ENCODE data around the gene SRSF1. TPM values are rescaled to one million over a fixed set of nuclear protein-coding genes. Genes with fewer than 3 reads are reported as not detected.
A peak's percentile ranks its signal among the peaks of the same experiment; 100 is the strongest.

Gene SRSF1
- total RNA-seq, 1 experiment from 2014 or later: 462 TPM

DNA sequence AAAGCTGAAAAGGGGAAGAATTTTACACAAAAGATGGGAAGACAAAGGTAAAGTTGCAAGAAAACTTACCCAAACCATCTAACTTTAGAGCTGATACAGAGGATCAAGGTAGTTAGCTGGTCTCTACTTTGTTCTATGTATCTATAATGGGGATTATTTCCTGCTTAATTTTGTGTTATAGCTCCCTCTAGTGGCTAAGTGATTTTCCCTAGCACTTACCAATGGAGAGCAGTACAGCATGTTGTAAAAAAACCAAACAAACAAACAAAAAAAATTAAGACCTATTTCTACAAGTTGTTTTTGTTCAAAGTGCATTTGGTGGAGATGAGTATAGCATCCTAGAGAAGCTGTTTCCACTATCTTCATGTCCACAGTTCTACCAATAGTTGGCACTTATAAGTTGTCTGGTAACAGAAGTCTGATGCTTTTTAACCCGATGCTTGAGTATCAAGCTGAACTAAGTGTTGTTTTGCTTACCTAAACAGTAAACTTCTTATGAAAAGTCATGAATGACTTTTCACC is 7.5 kb downstream of the SRSF1 start:
- H2BK5ac ChIP-seq (ENCODE audit: insufficient read length, low read length): no peak overlapping the region
- Mint-ChIP-seq H3K9me3 (no peaks in the 10 kb centered on the region), H3K4me1 (peaks cover 22 to 28% of the 10 kb centered on the region in 2 experiments), H3K27ac (peak overlapping the region in 2 of 3 experiments; percentile 61 to 70; a peak in 1 of 7 replicates), H3K36me3 (ENCODE audit: insufficient read depth in 1 of 3, low read depth in 3 of 3) (peaks cover 23 to 70% (median 50%) of the 10 kb centered on the region in 3 experiments), H3K4me3 (no peak overlapping the region), H3K27me3 (ENCODE audit: low read depth) (no peaks in the 10 kb centered on the region)
- TF ChIP-seq, protein P1, sequence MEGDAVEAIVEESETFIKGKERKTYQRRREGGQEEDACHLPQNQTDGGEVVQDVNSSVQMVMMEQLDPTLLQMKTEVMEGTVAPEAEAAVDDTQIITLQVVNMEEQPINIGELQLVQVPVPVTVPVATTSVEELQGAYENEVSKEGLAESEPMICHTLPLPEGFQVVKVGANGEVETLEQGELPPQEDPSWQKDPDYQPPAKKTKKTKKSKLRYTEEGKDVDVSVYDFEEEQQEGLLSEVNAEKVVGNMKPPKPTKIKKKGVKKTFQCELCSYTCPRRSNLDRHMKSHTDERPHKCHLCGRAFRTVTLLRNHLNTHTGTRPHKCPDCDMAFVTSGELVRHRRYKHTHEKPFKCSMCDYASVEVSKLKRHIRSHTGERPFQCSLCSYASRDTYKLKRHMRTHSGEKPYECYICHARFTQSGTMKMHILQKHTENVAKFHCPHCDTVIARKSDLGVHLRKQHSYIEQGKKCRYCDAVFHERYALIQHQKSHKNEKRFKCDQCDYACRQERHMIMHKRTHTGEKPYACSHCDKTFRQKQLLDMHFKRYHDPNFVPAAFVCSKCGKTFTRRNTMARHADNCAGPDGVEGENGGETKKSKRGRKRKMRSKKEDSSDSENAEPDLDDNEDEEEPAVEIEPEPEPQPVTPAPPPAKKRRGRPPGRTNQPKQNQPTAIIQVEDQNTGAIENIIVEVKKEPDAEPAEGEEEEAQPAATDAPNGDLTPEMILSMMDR (conservative IDR thresholded peaks at IDR 0.05): peak; percentile 92
- H3K23me2 ChIP-seq (ENCODE audit: insufficient read length, low read depth, low read length, poor library complexity, severe bottlenecking): no peaks in the 10 kb centered on the region
- no peak overlapping the region for H2BK12ac ChIP-seq (ENCODE audit: insufficient read length, low read depth, low read length)
- no peaks in the 10 kb centered on the region for H3K79me1 ChIP-seq (ENCODE audit: insufficient read depth, low read depth, low read length, poor library complexity, severe bottlenecking)
- H3K18ac ChIP-seq (ENCODE audit: insufficient read length, low read depth, low read length): no peak overlapping the region
- H3K14ac ChIP-seq (ENCODE audit: insufficient read depth, low read length): no peak overlapping the region
- no peak overlapping the region for H3K27ac ChIP-seq (ENCODE audit: insufficient read length, low read depth, low read length)
- H3K9ac ChIP-seq (ENCODE audit: extremely low read depth, insufficient read length, low read length): no peak overlapping the region
- no peak overlapping the region for H4K5ac ChIP-seq (ENCODE audit: insufficient read length, low read depth, low read length)
- DNase-seq: no peak
- no peaks in the 10 kb centered on the region for H3K4me1 ChIP-seq (ENCODE audit: insufficient read depth, low read length)
- no peak overlapping the region for H2BK120ac ChIP-seq (ENCODE audit: low read depth, low read length, poor library complexity, severe bottlenecking)
- H3K4ac ChIP-seq (ENCODE audit: low read depth, low read length): no peak overlapping the region
- H3K9me3 ChIP-seq (ENCODE audit: control insufficient read depth, low read depth, low read length): no peaks in the 10 kb centered on the region
- H2BK15ac ChIP-seq (ENCODE audit: low read depth, low read length): no peak overlapping the region
- H3T11ph ChIP-seq (ENCODE audit: low read length): no peak overlapping the region
- H2BK20ac ChIP-seq (ENCODE audit: low read depth, low read length, poor library complexity, severe bottlenecking): no peak overlapping the region
- no peaks in the 10 kb centered on the region for H4K20me1 ChIP-seq (ENCODE audit: control insufficient read depth, insufficient read depth, insufficient read length)
- no peak overlapping the region for H2AK5ac ChIP-seq (ENCODE audit: insufficient read length, low read length)
- no peak overlapping the region for H4K91ac ChIP-seq (ENCODE audit: insufficient read length, low read depth, low read length)
- H3K79me2 ChIP-seq (ENCODE audit: insufficient read depth, low read length): peaks cover 2% of the 10 kb centered on the region; the same call in 1 of the 2 replicates
- no CpG with 5 or more reads among the region's 1 CpG for WGBS (ENCODE audit: extremely low coverage, insufficient read length, low lambda C conversion rate)
- no peak overlapping the region for H3K4me2 ChIP-seq (ENCODE audit: insufficient read depth, insufficient read length, low read length)
- H4K8ac ChIP-seq (replicated peaks; ENCODE audit: insufficient read length, low read depth, low read length): no peak overlapping the region
- no peaks in the 10 kb centered on the region for H3K27me3 ChIP-seq (ENCODE audit: insufficient read depth, low read length)
- H3K56ac ChIP-seq (ENCODE audit: insufficient read length, low read depth, low read length): no peak overlapping the region
- no peak overlapping the region for H3K23ac ChIP-seq (ENCODE audit: insufficient read length, low read depth, low read length)
- H2AFZ ChIP-seq (ENCODE audit: low read length): no peak overlapping the region

Measured in H9 (cell line).